Islet precursor cell (in vitro differentiated cells): ENCODE data around the gene EDC3.
"Not testable (repeated sequence)": the region's sequence is repeated elsewhere in the genome, so short reads cannot be mapped to it uniquely, and the experiment has no call there.

ENCODE experiments used
- DNase-seq: peaks from one replicate; pipeline ENCODE4 v3.0.0-alpha.2; 2018

EDC3 gene

DNA sequence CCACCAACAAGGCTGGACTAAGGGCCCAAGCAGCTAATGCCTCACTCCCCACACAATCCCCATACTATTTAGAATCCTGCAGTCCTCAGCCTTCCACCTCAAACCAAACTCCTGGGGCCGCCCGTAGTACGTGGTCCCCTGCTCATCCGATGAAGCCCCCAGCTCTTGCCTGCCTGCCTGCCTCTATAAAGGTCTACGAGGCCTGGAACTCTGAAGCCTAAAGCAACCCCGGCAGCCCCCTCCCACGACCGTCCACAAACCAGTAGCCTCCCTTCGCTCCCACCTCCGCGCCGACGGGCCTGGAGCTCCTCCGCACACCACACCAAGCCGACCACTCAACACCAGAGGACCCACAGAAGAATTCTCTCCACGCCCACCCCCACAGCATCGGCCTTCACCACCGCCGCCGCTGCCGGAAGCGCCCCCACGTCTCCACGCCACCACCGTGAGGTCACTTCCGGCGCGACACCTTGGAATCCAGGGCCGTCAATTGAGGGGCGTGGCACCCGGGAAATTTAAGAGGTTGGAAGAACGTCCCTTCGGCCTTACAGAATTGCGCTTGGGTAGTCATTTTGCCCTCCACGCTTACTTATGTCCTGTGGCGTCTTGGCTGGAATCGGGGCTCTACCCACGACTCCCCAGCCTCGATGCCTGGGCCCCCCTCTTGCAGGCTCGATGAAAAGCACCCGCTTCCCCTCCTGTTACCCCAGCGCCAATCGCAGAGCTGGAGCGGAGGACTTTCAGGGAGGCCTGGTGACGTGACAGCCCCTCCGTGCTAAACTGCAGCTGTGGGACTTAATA, at the start of gene EDC3:
Gene EDC3, minus strand, starts transcription at position 428 of the 801 bp plus-strand sequence. CDS start 20,900 bp downstream, outside the sequence.
- DNase-seq, result peak; percentile 90

- no peak for DNase-seq
Observed at GRCh38 chr15:74742422-74742821, 46.6 kb upstream of the EDC3 start.

GRCh38 chr15:74738239-74738638, 42.4 kb upstream of the EDC3 start:
- not testable (repeated sequence) for DNase-seq

DNA sequence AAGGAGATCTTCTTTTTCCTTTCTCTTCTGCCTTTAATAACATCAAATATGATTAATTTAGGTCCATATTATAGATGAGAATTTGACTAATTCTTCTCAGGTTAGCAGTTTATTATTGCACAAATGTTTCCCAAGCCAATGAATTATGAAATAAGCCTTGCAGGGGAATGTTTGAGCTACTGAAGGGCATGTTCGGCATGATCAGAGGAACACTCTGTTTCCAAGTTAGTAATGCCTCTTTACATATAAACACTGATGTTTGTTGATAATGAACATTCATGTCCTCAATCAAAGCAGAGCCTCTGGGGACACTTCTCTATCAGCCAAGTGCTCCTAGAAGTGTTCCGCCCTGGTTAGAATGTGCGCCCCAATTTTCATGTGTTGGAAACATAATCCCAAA, 39.5 kb upstream of the EDC3 start:
- no peak for DNase-seq

- no peak for DNase-seq
Observed at GRCh38 chr15:74733269-74733668, 37.4 kb upstream of the EDC3 start.

DNA sequence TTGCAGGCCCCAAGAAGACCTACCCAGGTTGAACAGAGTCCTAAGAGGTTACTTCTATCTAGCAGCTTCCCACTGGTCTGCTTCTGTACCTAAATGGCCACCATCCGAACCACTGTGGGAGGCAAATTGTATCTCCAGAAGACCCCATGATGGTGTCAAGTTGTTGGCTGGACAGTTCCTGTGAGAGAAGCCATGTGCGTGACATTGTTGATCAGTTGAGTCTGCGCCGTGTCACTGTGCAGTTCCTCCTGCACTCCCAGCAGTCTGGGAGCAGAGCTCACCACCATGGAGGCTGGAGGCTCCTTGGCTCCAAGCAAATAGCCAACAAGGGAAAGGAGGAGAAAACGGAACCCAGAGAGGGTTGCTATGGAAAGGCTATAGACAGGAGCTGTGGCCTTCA, 37.0 kb upstream of the EDC3 start:
- no peak for DNase-seq

DNA sequence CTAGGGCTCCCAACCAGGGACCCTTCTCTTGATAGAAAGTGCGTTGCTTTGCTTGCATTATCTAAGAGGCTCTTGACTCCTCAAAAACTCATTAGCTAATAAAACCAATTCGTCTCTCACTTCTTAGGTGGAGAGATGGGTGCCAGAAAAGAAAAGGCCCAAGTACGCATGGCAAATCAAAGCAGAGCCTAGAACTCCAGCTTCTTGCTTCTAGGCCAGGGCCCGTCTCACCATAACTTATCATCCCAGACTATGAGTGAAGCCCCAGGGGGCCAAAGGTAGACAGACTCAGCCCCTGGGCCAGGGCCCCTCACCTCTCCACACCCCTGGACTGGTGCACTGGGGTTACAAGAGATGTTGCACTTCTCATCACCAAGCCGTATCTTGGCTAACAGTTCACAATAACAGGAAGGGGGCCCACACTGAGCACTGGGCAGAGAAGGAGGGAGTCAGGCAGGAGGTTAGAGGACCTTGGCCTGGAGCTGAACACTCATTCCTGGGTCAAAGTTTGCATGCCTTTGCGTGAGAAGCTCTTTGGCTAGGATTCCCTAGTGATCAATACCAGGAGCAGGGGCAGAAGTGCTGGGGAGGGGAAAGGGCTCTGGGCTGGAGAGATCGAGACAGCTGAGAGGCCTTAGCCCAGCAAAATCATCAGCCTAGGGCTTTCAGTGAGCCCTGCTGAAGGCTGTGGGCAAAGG, 34.9 kb upstream of the EDC3 start:
- DNase-seq, result no peak

DNA sequence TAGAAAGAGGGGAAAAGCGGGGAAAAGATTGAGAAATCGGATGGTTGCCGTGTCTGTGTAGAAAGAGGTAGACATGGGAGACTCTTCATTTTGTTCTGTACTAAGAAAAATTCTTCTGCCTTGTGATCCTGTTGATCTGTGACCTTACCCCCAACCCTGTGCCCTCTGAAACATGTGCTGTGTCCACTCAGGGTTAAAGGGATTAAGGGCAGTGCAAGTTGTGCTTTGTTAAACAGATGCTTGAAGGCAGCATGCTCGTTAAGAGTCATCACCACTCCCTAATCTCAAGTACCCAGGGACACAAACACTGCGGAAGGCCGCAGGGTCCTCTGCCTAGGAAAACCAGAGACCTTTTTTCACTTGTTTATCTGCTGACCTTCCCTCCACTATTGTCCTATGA, 33.5 kb upstream of the EDC3 start:
- not testable (repeated sequence) for DNase-seq

GRCh38 chr15:74728699-74729098, 32.9 kb upstream of the EDC3 start:
- not testable (repeated sequence) for DNase-seq

GRCh38 chr15:74727727-74728126, 31.9 kb upstream of the EDC3 start:
- no peak for DNase-seq

DNA sequence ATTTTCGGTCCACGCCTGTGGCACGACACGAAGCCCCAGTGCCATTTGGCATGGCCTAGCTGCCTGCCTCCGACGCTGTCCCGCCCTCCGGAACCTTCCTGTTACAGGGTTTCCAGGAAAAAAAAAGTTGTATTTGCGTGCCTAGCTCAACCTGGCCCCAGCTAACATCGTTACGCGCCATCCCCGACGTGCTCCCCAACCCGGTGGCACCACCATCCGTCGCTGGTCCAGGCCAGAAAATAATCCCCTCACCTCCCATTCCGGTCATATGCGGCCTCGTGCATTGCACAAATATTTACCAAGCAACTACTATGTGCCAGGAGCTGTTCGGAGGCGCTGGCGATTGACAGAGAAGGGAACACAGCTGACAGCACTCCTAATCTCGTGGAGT, 30.9 kb upstream of the EDC3 start:
- DNase-seq, result no peak

GRCh38 chr15:74725845-74726773, 30.3 kb upstream of the EDC3 start:
- DNase-seq, result peak; percentile 70

DNA sequence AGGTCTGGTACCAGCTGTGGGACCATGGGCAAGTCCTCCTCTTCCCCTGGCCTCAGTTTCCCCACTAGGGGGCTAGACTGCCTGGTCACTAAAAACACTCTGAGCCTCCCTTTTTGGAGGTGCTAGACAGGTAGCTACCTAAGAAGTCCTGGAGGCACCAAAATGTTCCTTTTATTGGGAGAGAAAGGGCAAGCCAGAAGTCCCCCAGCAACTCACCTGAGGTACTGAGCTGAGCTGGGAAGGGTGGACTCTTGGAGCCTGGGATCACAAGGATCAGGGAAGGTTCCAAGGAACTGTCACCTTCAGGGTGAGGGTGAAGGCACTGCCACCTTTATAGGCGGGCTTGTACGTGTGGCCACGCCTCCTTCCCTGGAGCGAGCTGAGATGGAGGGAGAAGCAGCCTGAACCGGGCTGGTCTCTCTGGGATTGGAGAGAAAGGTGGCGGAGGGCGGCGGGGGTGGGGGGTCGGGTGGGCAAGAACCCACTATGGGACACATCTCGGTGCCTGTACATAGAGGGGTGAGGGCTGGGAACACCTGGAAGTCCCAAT, 29.5 kb upstream of the EDC3 start, which contains the start of gene CYP1A1:
Gene CYP1A1, minus strand, starts transcription at position 304 of the 550 bp plus-strand sequence. CDS start 2,431 bp downstream, outside the sequence.
- DNase-seq, result peak; percentile 64

GRCh38 chr15:74724570-74725224, 28.9 kb upstream of the EDC3 start:
- DNase-seq, result no peak

DNA sequence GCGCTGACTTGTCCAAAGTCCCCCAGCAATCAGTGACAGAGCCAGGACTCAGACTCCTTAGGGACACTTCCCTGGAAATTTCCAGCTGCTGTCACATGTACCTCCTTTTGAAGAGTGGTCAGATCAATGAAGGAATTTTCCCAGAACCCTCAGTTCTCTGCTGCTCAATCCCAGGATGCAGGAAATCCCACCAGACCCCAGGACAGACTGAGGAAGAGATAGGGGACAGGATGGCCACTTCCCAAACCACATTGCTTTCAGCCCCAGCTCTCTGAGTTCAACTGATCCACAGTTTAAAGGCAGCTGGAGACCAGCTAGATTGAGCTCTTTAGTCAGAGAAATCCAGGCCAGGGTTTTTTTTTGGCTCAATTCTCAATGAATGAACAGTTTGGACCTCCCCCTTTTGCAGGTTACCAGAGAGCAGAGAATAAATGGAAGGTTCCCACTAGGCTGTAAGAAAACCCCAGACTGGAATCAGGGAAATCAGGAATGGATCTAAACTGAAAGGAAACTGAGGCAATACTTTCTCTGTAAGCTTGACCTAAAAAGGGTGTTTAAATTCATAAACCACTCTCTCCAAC, 28.0 kb upstream of the EDC3 start:
- DNase-seq, result no peak

- no peak for DNase-seq
Observed at GRCh38 chr15:74723187-74723586, 27.4 kb upstream of the EDC3 start.

DNA sequence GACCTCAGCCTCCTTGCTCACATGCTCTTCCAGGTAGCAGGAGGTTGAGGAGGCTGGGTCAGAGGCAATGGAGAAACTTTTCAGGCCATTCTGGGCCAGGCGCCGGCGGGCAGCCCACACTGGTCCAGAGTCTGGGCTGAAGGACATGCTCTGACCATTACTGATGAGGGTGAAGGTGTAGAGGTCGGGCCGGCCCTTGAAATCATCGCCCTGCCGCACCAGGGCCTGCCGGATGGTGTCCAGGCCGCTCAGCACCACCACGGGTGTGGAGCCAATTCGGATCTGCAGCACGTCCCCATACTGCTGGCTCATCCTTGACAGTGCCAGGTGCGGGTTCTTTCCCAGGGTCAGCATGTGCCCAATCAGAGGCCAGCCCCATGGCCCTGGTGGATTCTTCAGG, 26.8 kb upstream of the EDC3 start:
- no peak for DNase-seq

DNA sequence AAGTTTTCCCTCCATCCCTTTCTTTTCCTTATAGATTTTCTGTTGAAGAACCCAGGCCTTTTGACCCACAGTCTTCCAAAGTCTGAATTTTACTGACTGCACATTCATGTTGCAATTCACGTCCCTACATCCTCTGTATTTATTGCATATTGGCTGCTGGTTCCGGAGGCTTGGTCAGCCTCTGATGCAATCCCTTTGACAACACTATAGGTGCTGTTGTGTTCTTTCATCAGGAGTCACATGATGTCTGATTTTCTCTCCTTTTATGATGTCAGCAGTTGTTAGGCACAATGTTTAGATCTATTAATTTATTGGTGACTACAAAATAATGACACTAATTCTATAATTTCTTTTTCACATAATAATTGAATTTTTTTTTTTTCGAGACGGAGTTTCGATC, 20.8 kb upstream of the EDC3 start:
- DNase-seq, result no peak

DNA sequence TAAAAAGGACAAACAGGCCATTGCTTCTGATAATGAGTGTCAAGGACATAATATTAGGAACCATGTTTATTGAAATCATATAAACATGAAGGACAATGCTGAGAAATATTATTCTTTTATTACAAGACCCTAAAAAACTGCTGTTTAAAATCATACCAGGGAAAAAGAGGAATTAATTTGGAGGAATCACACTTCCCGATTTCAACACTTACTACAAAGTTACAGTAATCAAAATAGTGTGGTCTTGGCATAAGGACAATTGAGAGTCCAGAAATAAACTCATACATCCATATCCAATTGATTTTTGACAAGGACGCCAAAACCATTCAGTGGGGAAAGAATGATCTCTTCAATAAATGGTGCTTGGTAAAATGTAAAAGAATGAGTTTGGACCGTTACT, 16.5 kb upstream of the EDC3 start:
- DNase-seq, result no peak

DNA sequence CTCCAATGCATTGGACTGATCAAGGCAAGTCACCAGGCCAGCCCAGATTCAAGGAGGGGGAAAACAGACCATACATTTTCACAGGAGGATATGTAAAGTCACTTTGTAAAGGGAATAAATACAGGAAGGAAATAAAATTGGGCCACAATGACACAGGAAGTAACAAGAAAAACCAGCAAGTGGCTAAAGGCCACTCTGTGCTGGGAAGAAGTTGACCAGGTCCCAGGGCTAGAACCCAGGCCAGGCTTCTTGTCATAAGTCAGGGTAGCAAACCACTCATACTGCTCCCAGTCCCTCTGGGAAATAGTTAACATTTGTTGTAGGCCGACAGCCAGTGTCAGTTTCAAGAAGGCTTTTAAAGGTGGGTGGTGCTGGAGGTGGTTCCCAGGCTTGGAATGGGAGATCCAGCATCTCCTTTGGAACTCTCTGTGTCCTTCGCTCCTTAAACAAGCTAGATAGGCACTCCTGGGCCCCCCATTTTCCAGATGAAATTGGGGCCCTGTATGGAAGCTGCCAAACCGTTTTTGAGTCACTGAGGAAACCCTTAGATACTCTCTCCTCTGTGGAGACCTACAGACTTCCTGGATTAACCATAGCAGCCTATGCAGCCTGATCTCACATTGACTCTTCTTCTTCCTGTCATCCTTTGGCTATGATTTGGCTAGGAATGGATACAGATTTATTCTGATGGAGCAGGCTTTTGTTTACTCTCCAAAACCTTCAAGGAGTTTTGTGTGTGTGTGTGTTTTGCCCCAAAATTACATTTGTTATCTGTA, 14.7 kb upstream of the EDC3 start:
- DNase-seq, result no peak

DNA sequence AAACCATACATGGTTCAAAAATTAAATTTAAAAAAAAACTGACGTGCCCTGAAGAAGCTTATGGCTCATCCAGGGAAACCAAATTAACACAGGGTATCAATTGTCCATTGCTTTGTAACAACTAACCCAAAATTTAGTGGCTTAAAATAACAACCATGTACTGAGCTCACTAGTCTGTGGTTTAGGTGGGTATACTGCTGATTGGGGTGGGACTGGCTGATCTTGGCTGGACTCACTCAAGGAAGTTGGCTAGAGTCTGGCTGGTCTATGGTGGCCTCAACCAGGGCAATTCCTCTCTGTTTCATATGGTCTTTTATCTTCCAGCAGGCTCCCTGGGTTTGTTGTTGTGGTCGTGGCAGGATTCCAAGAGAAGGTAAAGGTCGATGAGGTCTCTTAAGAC, 14.1 kb upstream of the EDC3 start:
- DNase-seq, result no peak
